ENCODE measurements around the gene IL12RB2.
A peak's percentile ranks its signal among the peaks of the same experiment; 100 is the strongest.

Gene IL12RB2

DNA sequence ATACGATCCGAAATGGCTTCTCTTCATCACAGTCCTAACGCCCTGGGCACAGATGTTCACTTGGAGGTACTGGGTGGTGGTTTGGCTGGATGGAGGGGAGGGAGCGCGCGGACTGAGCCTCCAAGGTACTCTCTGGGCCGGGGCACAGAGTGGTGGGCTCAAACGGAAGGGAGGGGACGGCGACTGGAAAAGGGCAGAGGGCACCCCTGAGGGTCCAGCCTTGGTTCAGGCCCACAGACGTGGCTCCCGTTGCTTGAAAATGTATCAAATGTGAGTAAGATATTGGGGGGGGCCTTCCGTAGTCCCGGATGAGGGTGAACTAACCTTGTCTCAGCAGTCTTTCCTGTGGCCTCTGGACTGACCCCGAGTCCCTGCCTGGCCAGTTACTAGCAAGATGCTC, 463 bp downstream of the IL12RB2 start:
- Histone ChIP-seq H3K27me3 (ENCODE audit: control insufficient read depth, insufficient read depth, low read length, poor library complexity, severe bottlenecking) (peaks cover 28% of the 10 kb centered on the region), H3K27ac (ENCODE audit: insufficient read depth, low read depth, low read length, poor library complexity, severe bottlenecking) (no peak overlapping the region), H3K36me3 (ENCODE audit: control insufficient read depth, insufficient read depth, low read length) (no peaks in the 10 kb centered on the region), H3K4me3 (ENCODE audit: insufficient read depth, low read depth, low read length) (peak overlapping the region; percentile 39), H3K4me1 (ENCODE audit: control insufficient read depth, insufficient read depth, low read length) (no peaks in the 10 kb centered on the region), H3K9me3 (ENCODE audit: control insufficient read depth, low read length) (no peaks in the 10 kb centered on the region)
- 32 to 39% methylated on average over 12 to 15 of the region's 15 CpGs for WGBS, 2 experiments

DNA sequence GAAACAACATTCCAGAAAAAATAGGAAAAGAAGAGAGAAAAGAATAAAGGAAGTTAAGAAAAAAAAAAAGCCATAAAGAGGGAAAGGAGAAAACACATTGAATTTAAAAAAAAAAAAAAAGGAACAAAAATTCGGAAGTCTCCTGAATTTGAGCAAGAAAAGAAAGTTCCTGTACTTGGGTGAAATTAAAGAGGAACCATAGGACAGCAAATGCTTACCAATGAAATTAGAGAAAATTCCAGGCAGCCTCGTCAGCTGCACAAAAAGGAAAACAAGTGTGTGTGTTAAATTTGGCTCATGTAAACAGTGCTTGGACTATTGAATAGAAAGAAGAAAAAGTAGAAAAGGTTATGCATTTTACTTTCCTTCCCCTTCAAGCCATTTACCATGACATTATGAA, 4.9 kb downstream of the IL12RB2 start:
- H3K4me3 ChIP-seq (ENCODE audit: insufficient read depth, low read depth, low read length) = no peak overlapping the region
- H3K27me3 ChIP-seq (ENCODE audit: control insufficient read depth, insufficient read depth, low read length, poor library complexity, severe bottlenecking) = peaks cover 11% of the 10 kb centered on the region
- no peaks in the 10 kb centered on the region for H3K9me3 ChIP-seq (ENCODE audit: control insufficient read depth, low read length)
- peaks cover 5% of the 10 kb centered on the region for H3K4me1 ChIP-seq (ENCODE audit: control insufficient read depth, insufficient read depth, low read length)
- 89 to 93% methylated on average over 2 of the region's 2 CpGs for WGBS, 2 experiments
- no peaks in the 10 kb centered on the region for H3K36me3 ChIP-seq (ENCODE audit: control insufficient read depth, insufficient read depth, low read length)
- no peak overlapping the region for H3K27ac ChIP-seq (ENCODE audit: insufficient read depth, low read depth, low read length, poor library complexity, severe bottlenecking)

DNA sequence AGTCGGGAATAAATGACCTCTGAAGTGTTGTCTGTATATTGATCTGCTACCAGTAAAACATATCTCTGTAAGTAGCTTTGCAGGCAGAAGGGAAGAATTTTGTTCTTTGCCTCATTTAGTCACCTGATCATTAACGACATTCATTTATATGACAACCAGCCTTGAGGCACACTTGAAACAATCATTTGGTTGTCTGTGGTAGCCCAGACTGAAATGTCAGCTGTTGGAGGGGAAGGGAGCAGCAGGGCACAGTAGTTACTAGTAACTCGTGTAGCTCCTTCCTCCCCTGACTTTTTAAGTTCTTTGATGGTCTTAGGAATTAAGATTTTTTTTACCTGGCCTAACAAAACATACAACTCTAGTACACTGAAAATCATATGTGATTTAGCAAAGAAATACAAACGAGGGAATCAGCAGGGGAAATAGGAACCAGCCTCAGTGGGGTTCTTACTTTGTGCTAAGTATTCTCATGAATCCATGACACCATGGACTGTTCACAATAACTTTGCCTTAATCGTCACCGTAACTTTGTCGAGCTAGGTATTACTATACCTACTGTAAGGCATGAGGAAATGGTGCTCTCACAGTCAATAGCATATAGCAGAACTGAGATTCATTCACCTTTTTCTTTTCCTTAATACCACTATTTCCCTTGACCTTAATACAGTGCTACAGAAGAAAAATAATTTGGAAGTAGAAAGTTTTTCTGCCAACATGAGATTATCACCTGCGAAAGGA, 6.4 kb downstream of the IL12RB2 start:
- WGBS, 2 experiments = 83 to 84% methylated on average over 6 to 8 of the region's 8 CpGs
- no peaks in the 10 kb centered on the region for H3K36me3 ChIP-seq (ENCODE audit: control insufficient read depth, insufficient read depth, low read length)
- H3K27me3 ChIP-seq (ENCODE audit: control insufficient read depth, insufficient read depth, low read length, poor library complexity, severe bottlenecking) = no peaks in the 10 kb centered on the region
- H3K4me1 ChIP-seq (ENCODE audit: control insufficient read depth, insufficient read depth, low read length) = peaks cover 5% of the 10 kb centered on the region
- H3K9me3 ChIP-seq (ENCODE audit: control insufficient read depth, low read length) = no peaks in the 10 kb centered on the region
- H3K27ac ChIP-seq (ENCODE audit: insufficient read depth, low read depth, low read length, poor library complexity, severe bottlenecking) = no peak overlapping the region
- H3K4me3 ChIP-seq (ENCODE audit: insufficient read depth, low read depth, low read length) = no peak overlapping the region

DNA sequence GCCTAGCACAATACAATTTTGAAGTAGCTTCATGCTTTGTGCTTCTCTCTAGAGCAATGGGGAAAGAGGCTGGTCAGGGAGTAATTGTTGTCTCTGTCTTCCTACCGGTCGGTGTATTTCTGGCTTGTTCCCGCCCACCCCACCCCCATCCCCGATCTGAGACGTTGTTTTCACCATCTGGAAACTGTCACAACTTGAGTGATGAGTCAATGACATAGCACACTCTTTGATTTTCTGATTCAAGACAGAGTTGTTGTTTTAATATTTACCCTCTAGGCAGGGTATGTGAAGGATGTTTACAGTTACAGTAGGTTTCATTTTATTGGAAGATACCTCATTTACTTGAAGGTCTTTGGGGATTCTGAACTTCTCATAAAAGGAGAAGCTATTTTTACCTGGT, 7.0 kb downstream of the IL12RB2 start:
- no peaks in the 10 kb centered on the region for H3K36me3 ChIP-seq (ENCODE audit: control insufficient read depth, insufficient read depth, low read length)
- WGBS, 2 experiments = 11 to 16% methylated on average over 5 of the region's 5 CpGs
- peaks cover 5% of the 10 kb centered on the region for H3K4me1 ChIP-seq (ENCODE audit: control insufficient read depth, insufficient read depth, low read length)
- no peak overlapping the region for H3K4me3 ChIP-seq (ENCODE audit: insufficient read depth, low read depth, low read length)
- H3K27ac ChIP-seq (ENCODE audit: insufficient read depth, low read depth, low read length, poor library complexity, severe bottlenecking) = no peak overlapping the region
- H3K9me3 ChIP-seq (ENCODE audit: control insufficient read depth, low read length) = no peaks in the 10 kb centered on the region
- H3K27me3 ChIP-seq (ENCODE audit: control insufficient read depth, insufficient read depth, low read length, poor library complexity, severe bottlenecking) = no peaks in the 10 kb centered on the region

DNA sequence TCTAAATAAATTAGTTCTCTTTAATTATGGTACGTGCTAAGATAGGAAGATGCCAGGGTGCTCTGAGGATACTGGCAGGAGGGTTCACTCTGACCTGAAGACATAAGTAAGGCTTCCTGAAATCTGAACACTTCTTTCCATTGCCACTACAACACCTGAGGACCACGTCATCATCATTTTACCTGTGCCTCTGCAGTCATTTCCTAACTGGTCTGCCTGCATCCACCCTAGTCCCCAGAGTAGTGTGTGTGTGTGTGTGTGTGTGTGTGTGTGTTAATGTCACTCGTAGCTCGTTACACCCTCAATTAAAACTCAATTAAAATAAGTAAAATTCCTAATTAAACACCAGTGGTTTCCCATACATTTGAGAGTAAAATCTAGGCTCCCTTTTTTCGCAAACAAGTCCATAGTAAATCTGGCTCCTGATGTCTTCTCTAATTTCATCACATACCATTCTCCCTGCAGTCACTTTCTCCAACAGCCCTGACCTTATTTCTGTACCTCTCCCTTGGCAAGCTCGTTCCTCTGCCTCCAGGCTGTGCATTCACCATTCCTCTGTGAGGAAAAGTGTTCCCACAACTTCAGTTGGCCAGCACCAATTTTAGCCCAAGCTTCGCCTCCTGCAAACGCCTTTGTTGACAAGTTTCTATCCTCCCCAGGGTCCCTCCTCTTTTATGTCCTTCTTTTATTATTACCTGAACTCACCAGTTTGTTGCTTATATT, 8.7 kb downstream of the IL12RB2 start:
- WGBS, 2 experiments = 85 to 86% methylated on average over 7 of the region's 8 CpGs
- Histone ChIP-seq H3K27ac (ENCODE audit: insufficient read depth, low read depth, low read length, poor library complexity, severe bottlenecking) (no peak overlapping the region), H3K36me3 (ENCODE audit: control insufficient read depth, insufficient read depth, low read length) (no peaks in the 10 kb centered on the region), H3K27me3 (ENCODE audit: control insufficient read depth, insufficient read depth, low read length, poor library complexity, severe bottlenecking) (no peaks in the 10 kb centered on the region), H3K9me3 (ENCODE audit: control insufficient read depth, low read length) (no peaks in the 10 kb centered on the region), H3K4me3 (ENCODE audit: insufficient read depth, low read depth, low read length) (no peak overlapping the region), H3K4me1 (ENCODE audit: control insufficient read depth, insufficient read depth, low read length) (peaks cover 5% of the 10 kb centered on the region)

DNA sequence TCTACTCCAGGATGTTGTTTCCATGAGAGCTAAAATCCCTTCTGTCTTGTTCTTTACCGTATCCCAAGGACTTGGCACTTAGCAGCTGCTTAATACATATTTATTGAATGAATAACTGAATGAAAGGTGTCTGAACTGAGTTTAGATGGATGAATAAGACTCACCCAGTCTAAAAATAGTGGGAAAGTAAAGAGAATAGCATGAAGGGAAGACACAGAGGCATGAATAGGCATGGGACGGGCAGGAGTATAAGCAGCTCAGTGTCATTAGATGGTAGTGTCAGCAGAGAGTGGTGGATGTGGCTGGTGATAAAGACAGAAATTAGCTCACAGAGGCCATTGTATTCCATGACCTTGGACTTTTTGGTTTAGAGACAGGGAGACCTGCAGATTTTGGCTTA, 9.2 kb downstream of the IL12RB2 start:
- Histone ChIP-seq H3K4me3 (ENCODE audit: insufficient read depth, low read depth, low read length) (no peak overlapping the region), H3K4me1 (ENCODE audit: control insufficient read depth, insufficient read depth, low read length) (peaks cover 5% of the 10 kb centered on the region), H3K36me3 (ENCODE audit: control insufficient read depth, insufficient read depth, low read length) (no peaks in the 10 kb centered on the region), H3K27me3 (ENCODE audit: control insufficient read depth, insufficient read depth, low read length, poor library complexity, severe bottlenecking) (no peaks in the 10 kb centered on the region), H3K9me3 (ENCODE audit: control insufficient read depth, low read length) (no peaks in the 10 kb centered on the region), H3K27ac (ENCODE audit: insufficient read depth, low read depth, low read length, poor library complexity, severe bottlenecking) (no peak overlapping the region)
- 88 to 95% methylated on average over 2 of the region's 2 CpGs for whole genome bisulfite sequencing, 2 experiments

DNA sequence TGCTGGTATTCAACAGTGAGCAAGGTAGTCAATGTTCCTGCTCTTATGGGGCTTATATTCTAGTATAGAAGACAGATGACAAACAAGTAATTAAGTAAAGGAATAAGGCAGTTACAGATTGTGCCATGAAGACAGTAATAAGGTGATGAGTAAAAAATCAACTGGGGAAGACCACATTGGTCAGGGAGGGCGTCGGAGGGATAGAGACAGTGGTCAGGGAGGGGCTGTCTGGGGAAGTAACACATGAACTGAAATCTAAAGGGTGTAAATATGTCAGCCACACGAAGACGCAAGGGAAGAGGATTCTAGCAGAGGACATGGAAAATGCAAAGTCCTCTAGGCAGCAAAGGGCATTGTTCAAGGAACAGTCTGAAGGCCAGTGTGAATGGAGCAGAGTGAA, 10.1 kb downstream of the IL12RB2 start:
- Histone ChIP-seq H3K36me3 (ENCODE audit: control insufficient read depth, insufficient read depth, low read length) (no peaks in the 10 kb centered on the region), H3K4me1 (ENCODE audit: control insufficient read depth, insufficient read depth, low read length) (peaks cover 5% of the 10 kb centered on the region), H3K27me3 (ENCODE audit: control insufficient read depth, insufficient read depth, low read length, poor library complexity, severe bottlenecking) (no peaks in the 10 kb centered on the region), H3K4me3 (ENCODE audit: insufficient read depth, low read depth, low read length) (no peak overlapping the region), H3K27ac (ENCODE audit: insufficient read depth, low read depth, low read length, poor library complexity, severe bottlenecking) (no peak overlapping the region), H3K9me3 (ENCODE audit: control insufficient read depth, low read length) (no peaks in the 10 kb centered on the region)
- WGBS, 2 experiments = 94% methylated on average over 4 of the region's 4 CpGs

DNA sequence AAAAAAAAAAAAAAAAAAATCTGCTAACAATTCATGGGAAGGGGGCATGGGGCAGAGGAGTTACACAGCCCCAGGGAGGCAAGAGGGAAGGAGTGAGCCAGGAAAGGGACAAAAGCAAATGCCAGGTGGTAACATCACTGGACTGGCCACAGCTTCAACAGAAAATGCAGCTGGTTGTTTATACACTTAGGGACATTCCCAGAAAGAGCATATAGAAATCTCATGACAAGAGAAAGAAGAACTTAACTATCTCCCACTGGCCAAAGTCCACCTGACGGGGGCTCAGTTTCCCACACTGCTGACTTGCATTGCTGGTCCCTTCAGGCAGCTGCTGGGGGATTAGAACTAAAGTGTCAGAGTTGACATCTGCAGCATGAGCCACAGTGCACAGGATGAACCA, 14.8 kb downstream of the IL12RB2 start:
- Histone ChIP-seq H3K27ac (ENCODE audit: insufficient read depth, low read depth, low read length, poor library complexity, severe bottlenecking) (no peak overlapping the region), H3K36me3 (ENCODE audit: control insufficient read depth, insufficient read depth, low read length) (no peaks in the 10 kb centered on the region), H3K27me3 (ENCODE audit: control insufficient read depth, insufficient read depth, low read length, poor library complexity, severe bottlenecking) (no peaks in the 10 kb centered on the region), H3K9me3 (ENCODE audit: control insufficient read depth, low read length) (no peaks in the 10 kb centered on the region), H3K4me1 (ENCODE audit: control insufficient read depth, insufficient read depth, low read length) (no peaks in the 10 kb centered on the region), H3K4me3 (ENCODE audit: insufficient read depth, low read depth, low read length) (no peak overlapping the region)
- 90 to 95% methylated on average over 1 of the region's 1 CpG for whole genome bisulfite sequencing, 2 experiments

DNA sequence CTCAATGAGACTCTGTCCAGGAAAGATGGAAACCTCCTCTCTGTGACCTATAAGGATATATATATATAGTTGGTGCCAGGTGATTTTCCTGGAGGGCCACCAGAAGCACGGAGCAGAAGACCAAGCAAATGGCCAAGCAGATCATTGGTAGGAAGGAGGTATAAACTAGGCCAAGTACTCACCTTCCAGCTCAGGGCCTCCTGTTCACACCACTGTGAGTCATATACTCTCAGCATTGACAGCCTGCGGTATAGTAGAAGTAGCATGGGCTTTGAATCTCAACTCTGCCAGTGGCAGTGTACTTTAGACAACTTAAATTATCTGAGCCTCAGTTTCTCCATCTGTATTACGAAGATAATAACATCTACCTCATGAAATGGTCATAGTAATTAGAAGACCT, 15.4 kb downstream of the IL12RB2 start:
- Histone ChIP-seq H3K27me3 (ENCODE audit: control insufficient read depth, insufficient read depth, low read length, poor library complexity, severe bottlenecking) (no peaks in the 10 kb centered on the region), H3K4me3 (ENCODE audit: insufficient read depth, low read depth, low read length) (no peak overlapping the region), H3K27ac (ENCODE audit: insufficient read depth, low read depth, low read length, poor library complexity, severe bottlenecking) (no peak overlapping the region), H3K4me1 (ENCODE audit: control insufficient read depth, insufficient read depth, low read length) (no peaks in the 10 kb centered on the region), H3K9me3 (ENCODE audit: control insufficient read depth, low read length) (no peaks in the 10 kb centered on the region), H3K36me3 (ENCODE audit: control insufficient read depth, insufficient read depth, low read length) (no peaks in the 10 kb centered on the region)
- WGBS, 2 experiments = 89 to 95% methylated on average over 3 of the region's 3 CpGs

DNA sequence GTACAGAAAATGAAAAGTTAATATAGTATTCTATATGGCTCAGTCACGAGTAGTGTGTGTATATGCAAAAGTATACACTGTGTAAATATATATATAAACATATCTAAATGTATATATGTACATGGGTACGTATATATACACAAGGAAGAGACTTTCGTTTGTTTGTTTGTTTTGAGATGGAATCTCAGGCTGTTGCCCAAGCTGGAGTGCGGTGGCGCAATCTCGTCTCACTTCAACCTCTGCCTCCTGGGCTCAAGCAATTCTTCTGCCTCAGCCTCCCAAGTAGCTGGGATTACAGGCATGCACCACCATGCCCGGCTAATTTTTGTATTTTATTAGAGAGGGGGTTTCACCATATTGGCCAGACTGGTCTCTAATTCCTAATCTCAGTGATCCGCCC, 16.4 kb downstream of the IL12RB2 start:
- H3K27ac ChIP-seq (ENCODE audit: insufficient read depth, low read depth, low read length, poor library complexity, severe bottlenecking) = no peak overlapping the region

More for the DNA sequence above, 16.4 kb downstream of the IL12RB2 start:
- Histone ChIP-seq H3K36me3 (ENCODE audit: control insufficient read depth, insufficient read depth, low read length) (no peaks in the 10 kb centered on the region), H3K27me3 (ENCODE audit: control insufficient read depth, insufficient read depth, low read length, poor library complexity, severe bottlenecking) (no peaks in the 10 kb centered on the region), H3K9me3 (ENCODE audit: control insufficient read depth, low read length) (no peaks in the 10 kb centered on the region), H3K4me1 (ENCODE audit: control insufficient read depth, insufficient read depth, low read length) (no peaks in the 10 kb centered on the region), H3K4me3 (ENCODE audit: insufficient read depth, low read depth, low read length) (no peak overlapping the region)
- 91 to 94% methylated on average over 7 of the region's 8 CpGs for WGBS, 2 experiments
